ENCODE results near the gene OR51M1.

GRCh38 chr11:5384335-5384734 lies 723 bp downstream of the OR51M1 start:
- TF ChIP-seq, protein P1, sequence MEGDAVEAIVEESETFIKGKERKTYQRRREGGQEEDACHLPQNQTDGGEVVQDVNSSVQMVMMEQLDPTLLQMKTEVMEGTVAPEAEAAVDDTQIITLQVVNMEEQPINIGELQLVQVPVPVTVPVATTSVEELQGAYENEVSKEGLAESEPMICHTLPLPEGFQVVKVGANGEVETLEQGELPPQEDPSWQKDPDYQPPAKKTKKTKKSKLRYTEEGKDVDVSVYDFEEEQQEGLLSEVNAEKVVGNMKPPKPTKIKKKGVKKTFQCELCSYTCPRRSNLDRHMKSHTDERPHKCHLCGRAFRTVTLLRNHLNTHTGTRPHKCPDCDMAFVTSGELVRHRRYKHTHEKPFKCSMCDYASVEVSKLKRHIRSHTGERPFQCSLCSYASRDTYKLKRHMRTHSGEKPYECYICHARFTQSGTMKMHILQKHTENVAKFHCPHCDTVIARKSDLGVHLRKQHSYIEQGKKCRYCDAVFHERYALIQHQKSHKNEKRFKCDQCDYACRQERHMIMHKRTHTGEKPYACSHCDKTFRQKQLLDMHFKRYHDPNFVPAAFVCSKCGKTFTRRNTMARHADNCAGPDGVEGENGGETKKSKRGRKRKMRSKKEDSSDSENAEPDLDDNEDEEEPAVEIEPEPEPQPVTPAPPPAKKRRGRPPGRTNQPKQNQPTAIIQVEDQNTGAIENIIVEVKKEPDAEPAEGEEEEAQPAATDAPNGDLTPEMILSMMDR (IDR thresholded peaks at IDR 0.05): no peak
- no peak for TF ChIP-seq POLR2A (IDR thresholded peaks at IDR 0.05)
